GM19193 (cell line): Measurements from ENCODE around the gene ADAM19.

Source experiments
- POLR2A ChIP-seq: IDR thresholded peaks from 4 replicates; pipeline ENCODE4 v1.6.1; 2011; ENCODE audit not compliant: insufficient read depth, insufficient read length; ENCODE audit errors: extremely low read depth

ADAM19 gene

DNA sequence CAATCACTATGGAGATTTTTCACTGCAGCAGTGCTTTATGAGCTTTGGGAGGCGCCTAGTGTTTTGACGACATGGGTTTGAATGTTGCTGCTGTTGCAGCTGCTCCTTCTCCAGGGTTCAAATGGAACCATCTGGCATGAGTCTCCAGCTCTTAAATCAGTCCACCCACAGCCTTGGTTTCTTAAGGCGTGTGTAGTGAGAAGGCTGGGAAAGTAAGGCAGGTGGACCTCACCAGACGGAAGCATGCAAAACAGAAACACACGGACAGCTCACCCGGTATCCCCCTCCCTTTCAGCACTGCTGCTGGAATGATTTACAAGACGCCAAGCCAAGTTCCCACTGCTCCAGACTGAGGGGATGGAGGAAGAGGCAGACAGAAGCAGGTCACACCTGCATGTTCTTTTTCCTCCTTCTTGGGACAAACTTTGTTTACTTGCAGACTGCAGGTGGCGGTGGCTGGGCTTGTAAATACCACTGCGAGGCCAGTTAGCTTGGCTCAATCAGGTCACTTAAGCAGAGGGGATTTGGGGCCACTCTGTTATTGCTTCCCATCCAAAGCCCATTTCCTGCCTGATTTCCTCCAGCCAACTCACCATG is 47.4 kb downstream of the ADAM19 start:
- no peak for TF ChIP-seq POLR2A

DNA sequence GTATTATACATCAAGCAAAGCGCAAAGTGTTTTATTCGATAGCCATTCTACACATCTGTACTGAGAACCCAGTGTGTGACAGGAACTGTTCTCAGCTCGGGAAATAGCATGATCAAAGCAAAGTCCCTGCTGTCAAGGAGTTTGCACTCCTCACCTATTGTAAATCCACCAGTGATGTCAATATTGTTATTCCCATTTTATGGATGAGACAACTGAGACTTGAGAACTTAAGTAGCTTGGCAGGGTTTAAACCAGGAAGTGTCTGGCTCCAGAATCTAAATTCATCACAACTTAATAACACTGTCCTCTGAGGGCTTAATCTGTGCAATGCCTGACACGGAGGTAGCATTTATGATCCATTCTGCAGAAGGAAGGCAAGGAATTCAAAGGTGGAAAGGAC is 50.7 kb downstream of the ADAM19 start:
- TF ChIP-seq POLR2A: no peak

DNA sequence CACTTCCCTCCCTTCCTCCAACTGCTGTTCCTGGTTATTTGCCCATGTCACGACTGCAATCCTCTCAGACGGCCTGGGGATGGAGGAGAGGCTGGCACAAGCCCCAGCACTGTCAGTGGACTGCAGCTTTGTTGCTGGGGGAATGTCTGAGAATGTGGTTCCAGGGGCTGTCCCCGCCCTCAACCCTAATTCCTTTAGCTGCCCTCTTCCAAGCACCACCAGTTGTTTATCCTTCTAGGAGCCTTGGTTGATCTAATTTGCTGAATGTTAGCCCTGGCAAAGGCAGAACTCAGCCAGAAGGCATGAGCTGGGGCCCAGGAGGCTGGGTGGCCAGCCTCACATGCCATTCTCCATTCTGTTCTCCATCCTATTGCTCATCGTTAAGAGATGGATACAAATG is 51.6 kb downstream of the ADAM19 start:
- TF ChIP-seq POLR2A: no peak

DNA sequence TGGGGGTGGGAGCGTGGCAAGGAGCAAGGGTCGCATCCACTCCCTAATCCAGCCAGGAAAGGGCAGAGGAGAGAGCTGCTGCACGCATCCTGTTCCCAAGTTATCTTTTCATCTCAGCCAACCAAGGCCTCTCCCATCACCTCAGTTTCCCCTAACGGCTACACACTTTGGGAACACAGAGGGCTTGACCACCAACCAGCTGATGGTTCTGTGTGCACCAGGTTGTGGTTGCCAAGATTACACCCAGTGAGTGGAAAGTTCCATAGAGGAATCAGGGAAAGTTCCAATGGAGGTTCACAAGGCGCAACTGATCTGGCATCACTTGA is 53.9 kb downstream of the ADAM19 start:
- TF ChIP-seq POLR2A: no peak

DNA sequence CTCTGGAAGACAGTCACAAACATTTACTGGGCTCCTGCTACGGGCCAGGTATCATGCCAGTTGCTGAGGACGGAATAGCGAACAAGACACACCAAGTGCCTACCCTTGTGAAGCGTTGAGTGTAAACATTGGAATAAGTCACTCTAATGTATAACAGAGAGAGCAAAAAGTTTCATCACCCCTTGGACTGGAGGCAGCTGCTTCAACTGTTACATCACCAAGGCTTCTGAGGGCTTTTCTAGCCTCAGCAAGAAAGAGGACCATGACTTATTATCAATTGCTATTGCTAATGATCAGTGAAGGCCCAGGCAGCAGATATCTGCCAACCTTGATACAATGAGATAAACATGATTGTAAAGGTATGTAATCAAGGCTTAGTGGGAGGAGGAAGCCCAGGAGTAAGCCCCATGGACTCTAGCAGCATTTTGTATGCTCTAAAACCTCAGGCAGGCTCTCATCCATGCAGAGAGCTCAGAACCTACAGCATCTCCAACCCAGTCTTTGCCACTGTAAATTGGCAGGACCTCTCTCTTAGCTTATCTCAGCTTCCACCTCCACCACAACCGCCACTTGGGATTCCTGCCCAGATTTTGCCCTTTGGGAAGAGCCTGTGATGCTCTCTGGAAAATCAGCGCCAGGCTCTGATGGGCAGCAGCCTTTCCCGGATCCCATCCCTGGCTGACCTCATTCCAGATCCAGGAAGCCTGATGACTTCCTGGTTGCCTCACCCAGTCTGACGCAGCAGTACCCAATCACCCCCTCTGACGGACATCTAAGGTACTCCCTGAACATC is 54.5 kb downstream of the ADAM19 start:
- no peak for TF ChIP-seq POLR2A

DNA sequence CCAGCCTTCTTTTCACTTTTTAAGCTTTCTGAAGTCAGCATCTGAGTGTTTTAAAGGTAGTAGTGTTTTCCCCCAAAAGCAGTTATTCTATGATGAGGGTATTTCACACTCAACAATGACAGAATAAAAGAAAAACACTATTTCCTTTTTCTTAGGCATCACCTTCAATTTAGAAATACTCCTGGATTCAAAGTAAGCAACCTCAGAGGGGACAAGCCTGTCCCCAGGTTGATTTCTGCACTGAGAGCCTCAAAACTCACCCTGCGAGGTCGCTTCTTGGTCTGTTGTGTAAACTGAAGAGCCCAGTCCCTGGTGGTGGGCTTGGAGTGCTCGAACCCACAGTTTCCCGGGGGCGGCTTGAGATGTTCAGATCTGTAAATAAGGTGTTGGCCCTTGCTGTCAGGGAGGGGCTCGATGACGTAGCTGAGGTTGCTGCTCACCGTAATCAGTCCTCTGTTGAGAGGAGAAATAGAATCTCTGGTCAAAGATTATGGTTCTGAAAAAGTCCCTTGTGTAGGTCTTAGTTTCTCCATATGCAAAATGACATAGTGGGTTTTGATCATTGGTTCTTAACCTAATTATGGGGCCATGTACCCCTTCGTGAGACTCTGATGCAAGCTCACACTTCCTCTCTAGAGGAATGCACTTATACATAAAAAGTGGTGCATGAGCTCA is 55.9 kb downstream of the ADAM19 start:
- TF ChIP-seq POLR2A: peak; percentile 47

DNA sequence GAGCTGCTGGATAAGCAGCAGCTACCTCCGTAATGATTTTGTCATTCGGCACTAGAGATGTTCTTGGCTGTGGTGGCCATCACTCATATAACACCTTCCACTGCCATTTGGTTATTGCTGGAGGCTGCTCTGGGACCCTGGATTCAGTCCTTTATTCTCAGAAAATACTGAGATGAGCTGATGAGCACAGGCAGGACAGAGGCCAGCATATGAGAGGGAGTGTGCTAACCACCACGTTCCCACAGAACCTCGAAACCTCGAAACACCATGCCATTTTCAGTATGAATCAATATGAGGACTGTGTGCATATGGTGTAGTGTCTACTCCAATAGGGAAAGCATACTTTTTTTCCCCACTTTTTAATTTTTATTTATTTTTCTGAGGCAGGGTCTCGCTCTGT is 56.6 kb downstream of the ADAM19 start:
- TF ChIP-seq POLR2A: no peak

DNA sequence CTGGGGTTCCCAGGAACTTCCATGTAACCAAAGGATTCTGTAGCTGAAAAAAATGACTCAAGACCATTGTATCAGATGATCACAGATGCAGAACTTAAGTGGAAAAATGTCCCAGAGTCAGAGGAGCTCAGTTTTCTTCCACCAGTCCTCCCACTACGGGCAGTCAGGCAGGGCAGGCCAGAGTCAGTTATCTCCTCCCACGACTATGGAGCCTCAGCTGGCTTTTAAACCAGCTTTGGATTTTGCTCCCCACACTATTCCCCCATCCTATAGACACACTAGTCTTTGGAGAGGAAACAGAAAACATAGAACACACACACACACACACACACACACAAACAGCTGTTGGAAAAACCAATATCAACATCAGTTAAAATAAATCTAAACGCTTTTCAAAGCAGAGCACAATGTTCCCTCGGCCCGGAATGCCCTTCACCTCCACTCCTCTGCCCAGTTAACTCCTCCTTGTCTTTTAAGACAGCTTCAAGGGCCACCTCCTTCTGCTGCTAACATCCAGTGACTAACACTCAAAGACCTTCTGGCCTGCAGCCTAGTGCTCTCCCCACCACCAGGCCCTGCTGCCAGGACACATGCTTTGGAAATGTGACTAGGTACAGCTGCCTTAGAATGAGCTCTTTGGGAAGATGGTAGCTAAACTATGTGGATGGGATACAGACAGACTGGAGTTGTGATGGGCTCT is 58.8 kb downstream of the ADAM19 start:
- no peak for TF ChIP-seq POLR2A

DNA sequence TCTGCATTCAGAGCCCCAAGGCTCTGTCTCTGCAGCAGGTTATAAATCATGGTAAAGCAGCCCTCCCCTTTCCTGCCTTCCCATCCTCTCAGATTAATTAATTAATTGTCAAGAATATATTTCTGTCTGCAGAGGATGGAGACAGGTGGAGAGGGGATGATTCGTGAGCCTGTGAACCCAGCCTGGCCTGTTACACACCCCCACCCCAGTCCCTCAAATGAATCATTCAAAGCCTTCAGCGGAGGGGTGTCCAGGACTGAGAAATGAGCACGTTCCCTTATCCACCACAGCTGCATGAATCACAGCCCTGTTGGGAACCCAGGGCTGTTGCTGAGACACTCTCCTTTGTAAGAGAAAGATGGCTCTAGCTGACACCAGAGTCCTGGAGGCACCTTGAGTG is 59.6 kb downstream of the ADAM19 start:
- no peak for TF ChIP-seq POLR2A

DNA sequence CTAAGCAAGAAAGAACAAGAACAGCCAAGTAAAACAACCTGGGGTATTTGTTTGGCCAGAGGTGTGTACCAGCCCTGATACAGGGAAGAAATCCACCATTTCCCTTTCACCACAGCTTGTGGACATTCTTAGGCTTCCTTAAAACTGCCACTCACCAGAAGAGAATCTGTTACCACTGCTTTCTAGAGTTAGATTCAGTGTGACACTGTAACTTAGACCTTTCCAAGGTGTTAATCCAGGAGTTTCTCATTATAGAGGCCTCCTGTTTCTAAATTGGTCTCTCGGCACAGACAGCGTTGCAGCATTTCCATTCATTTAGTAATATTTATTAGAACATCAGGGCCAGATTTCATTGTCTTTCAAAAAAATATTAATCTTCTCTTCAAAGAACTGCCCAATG is 60.6 kb downstream of the ADAM19 start:
- no peak for TF ChIP-seq POLR2A

DNA sequence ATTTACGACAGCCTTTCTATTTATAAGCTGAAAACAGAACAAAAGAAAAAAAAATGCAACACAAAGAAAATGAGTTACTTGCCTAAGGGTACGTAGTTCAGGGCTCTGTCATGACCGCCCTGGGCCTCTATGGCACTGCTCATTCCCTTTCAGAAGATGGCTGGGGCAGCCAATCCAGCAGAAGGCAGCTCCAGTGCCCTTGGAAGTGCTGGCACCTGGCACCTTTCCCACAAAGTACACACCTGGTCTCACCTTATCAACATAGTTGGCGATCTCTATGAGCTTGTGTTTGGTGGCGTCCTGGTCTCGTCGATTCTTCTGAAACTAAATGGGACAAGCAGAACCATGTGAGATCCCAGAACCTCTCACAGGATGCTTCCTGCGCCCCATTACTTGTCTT is 62.4 kb downstream of the ADAM19 start:
- no peak for TF ChIP-seq POLR2A

DNA sequence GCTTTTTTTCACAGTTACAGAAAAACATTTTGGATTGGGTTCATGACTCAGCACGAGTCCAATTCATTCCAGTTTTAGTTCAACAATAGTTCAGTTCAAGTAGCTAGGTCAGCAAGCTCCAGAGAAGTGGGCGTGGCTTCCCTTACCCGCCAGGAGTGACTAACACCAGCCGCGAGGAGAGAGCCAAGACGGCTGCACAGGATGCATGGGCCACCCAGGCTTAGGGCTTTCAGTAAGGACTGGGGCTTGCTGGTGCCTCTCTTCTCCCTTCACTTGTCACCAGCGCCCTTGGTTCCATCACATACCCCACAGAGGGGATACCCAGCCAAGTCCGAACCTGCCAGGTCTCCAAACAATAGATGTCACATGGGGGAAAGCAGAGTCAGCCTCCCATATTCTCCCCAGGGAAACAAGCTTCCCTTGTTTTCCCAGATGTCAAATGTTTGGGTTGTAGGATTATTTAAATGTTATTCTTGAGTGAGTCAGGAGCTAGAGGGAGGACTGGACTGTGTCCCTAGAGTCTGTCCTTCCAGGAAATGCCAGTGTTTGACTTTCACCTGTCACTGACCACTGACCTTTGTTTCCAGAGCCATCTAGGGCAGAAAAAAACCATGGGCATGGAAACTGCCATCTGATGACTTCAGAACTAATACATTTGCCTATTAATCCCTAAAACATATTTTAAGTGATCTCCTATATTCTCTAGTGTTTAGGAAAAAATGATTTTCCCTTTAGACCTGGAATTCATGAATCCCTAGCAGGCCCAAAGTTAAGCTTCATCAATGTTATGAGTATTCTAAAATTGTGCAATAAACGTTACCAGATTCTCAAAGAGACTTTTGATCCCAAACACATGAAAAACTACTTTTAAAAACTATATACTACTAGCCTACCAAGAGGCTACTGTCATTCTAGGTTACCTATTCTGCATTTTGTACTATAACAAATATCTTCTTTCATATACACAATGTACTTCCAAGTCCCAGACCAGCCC is 63.6 kb downstream of the ADAM19 start:
- no peak for TF ChIP-seq POLR2A

DNA sequence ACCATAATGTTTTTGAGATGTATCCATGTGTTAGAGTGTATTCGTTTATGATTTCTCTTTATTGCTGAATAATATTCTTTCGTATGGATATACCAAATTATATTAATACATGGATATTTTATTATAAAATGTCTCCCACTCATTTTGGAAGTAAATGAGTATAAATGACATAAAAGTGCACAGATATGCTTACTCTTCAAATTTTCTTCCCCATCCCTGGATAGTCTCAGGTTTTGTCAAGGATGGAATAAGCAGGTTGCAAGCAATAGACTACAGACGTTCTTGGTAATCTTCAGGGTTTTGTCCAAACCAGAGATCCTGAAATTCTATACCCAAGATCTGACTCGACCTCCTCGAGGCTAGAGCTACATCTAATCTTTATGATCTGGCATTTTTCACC is 64.9 kb downstream of the ADAM19 start:
- TF ChIP-seq POLR2A: no peak

DNA sequence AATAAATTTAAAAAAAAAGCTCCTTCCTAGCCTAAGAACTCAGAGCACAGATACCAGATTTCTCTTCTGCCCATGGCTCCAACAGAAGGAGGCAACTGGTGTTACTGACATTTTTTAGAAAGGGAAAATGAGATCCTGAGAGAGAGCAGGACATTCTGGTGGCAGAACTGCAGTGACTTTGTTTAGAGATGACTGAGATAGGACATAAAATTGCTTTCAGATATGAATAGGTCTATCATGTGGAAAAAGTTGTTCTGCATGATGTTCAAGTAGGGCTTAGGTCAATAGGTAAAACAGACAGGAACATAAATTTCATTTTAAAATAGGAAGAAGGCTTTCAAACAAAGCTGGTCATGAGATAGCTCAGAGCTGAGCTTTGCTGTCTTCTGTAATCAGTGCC is 66.0 kb downstream of the ADAM19 start:
- TF ChIP-seq POLR2A: no peak
